HG03108 (cell line): ENCODE results near the gene PRSS50.

Experiments
- ATAC-seq: cut with Tn5 transposase; IDR thresholded peaks from one replicate; pipeline ENCODE4 v1.9.1; 2021; ENCODE audit warnings: moderate library complexity; ENCODE audit not compliant: unreplicated experiment

PRSS50 gene

GRCh38 chr3:46671541-46672348 lies 45.9 kb downstream of the PRSS50 start:
- ATAC-seq: no peak

GRCh38 chr3:46670891-46671427 lies 46.7 kb downstream of the PRSS50 start:
- ATAC-seq: no peak

- no peak for ATAC-seq
Observed at GRCh38 chr3:46670000-46670890, 47.4 kb downstream of the PRSS50 start.

- no peak for ATAC-seq
Observed at GRCh38 chr3:46669191-46669999, 48.3 kb downstream of the PRSS50 start.

- ATAC-seq: no peak
Observed at GRCh38 chr3:46668591-46668990, 49.1 kb downstream of the PRSS50 start.

GRCh38 chr3:46668116-46668515 lies 49.6 kb downstream of the PRSS50 start:
- no peak for ATAC-seq

GRCh38 chr3:46667657-46668056 lies 50.0 kb downstream of the PRSS50 start:
- no peak for ATAC-seq

- no peak for ATAC-seq
Observed at GRCh38 chr3:46667061-46667621, 50.5 kb downstream of the PRSS50 start.

GRCh38 chr3:46666453-46666845 lies 51.2 kb downstream of the PRSS50 start:
- no peak for ATAC-seq

GRCh38 chr3:46665763-46666452 lies 51.8 kb downstream of the PRSS50 start:
- no peak for ATAC-seq

- ATAC-seq: no peak
Observed at GRCh38 chr3:46664971-46665762, 52.5 kb downstream of the PRSS50 start.

- ATAC-seq: no peak
Observed at GRCh38 chr3:46664188-46664970, 53.3 kb downstream of the PRSS50 start.

- ATAC-seq: no peak
Observed at GRCh38 chr3:46663591-46664135, 54.0 kb downstream of the PRSS50 start.

- no peak for ATAC-seq
Observed at GRCh38 chr3:46662771-46663551, 54.7 kb downstream of the PRSS50 start.
